ENCODE measurements around the gene CD247.

DNA sequence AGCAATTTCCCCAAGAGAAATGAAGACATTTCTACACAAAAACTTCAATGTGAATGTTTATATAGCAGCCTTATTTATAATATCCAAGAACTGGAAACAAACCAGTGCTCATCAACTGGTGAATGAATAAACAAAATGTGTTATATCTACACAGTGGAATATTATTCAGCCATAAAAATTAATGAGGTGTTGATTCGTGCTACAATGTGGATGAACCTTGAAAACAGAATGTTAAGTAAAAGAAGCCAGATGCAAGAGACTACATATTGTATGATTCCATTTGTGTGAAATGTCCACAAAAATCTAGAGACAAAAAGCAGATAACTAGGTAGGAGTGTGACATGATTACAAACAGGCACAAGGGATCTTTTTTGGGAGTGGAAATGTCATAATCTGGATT lies 110.0 kb downstream of the CD247 start:
- TF ChIP-seq, protein P1, sequence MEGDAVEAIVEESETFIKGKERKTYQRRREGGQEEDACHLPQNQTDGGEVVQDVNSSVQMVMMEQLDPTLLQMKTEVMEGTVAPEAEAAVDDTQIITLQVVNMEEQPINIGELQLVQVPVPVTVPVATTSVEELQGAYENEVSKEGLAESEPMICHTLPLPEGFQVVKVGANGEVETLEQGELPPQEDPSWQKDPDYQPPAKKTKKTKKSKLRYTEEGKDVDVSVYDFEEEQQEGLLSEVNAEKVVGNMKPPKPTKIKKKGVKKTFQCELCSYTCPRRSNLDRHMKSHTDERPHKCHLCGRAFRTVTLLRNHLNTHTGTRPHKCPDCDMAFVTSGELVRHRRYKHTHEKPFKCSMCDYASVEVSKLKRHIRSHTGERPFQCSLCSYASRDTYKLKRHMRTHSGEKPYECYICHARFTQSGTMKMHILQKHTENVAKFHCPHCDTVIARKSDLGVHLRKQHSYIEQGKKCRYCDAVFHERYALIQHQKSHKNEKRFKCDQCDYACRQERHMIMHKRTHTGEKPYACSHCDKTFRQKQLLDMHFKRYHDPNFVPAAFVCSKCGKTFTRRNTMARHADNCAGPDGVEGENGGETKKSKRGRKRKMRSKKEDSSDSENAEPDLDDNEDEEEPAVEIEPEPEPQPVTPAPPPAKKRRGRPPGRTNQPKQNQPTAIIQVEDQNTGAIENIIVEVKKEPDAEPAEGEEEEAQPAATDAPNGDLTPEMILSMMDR (IDR thresholded peaks at IDR 0.05) = no peak
- TF ChIP-seq SIN3A (IDR thresholded peaks at IDR 0.05; ENCODE audit: borderline replicate concordance, insufficient read depth, low read depth, low read length) = no peak

Data from Panc1 (cell line).